Measurements from ENCODE around the gene CRTAP.
"Not testable (repeated sequence)": the region's sequence is repeated elsewhere in the genome, so short reads cannot be mapped to it uniquely, and the experiment has no call there.

The CRTAP gene

GRCh38 chr3:33144433-33144832 lies 30.6 kb downstream of the CRTAP start:
- DNase-seq: no peak

GRCh38 chr3:33145221-33145900 lies 31.5 kb downstream of the CRTAP start:
- no peak for DNase-seq

GRCh38 chr3:33145901-33146580 lies 32.2 kb downstream of the CRTAP start:
- no peak for DNase-seq

- DNase-seq: no peak
These were observed 33.1 kb downstream of the CRTAP start for GRCh38 chr3:33146791-33147445.

- no peak for DNase-seq
These were observed 35.5 kb downstream of the CRTAP start for GRCh38 chr3:33149342-33149741.

GRCh38 chr3:33152363-33153360 lies 38.8 kb downstream of the CRTAP start:
- no peak for DNase-seq

- DNase-seq: no peak
These were observed 40.0 kb downstream of the CRTAP start for GRCh38 chr3:33153782-33154181.

GRCh38 chr3:33155301-33155700 lies 41.5 kb downstream of the CRTAP start:
- DNase-seq: no peak

GRCh38 chr3:33159234-33159633 lies 45.4 kb downstream of the CRTAP start:
- DNase-seq: no peak

GRCh38 chr3:33159981-33160380 lies 46.2 kb downstream of the CRTAP start:
- no peak for DNase-seq

- DNase-seq: not testable (repeated sequence)
These were observed 48.8 kb downstream of the CRTAP start for GRCh38 chr3:33162621-33163020.

- DNase-seq: no peak
These were observed 51.6 kb downstream of the CRTAP start for GRCh38 chr3:33165372-33165771.

- DNase-seq: no peak
These were observed 52.3 kb downstream of the CRTAP start for GRCh38 chr3:33166095-33166494.

- no peak for DNase-seq
These were observed 53.5 kb downstream of the CRTAP start for GRCh38 chr3:33167284-33167683.

- DNase-seq: no peak
These were observed 54.0 kb downstream of the CRTAP start for GRCh38 chr3:33167716-33168336.

GRCh38 chr3:33170531-33170930 lies 56.7 kb downstream of the CRTAP start:
- no peak for DNase-seq

- DNase-seq: no peak
These were observed 57.8 kb downstream of the CRTAP start for GRCh38 chr3:33171580-33171979.

- DNase-seq: no peak
These were observed 59.3 kb downstream of the CRTAP start for GRCh38 chr3:33173103-33173502.

GRCh38 chr3:33173672-33174071 lies 59.9 kb downstream of the CRTAP start:
- DNase-seq: no peak

- DNase-seq: no peak
These were observed 60.3 kb downstream of the CRTAP start for GRCh38 chr3:33174095-33174494.

GRCh38 chr3:33174711-33175414 lies 61.0 kb downstream of the CRTAP start:
- DNase-seq: no peak

GRCh38 chr3:33179132-33179531 lies 65.3 kb downstream of the CRTAP start:
- DNase-seq: no peak

Measured in activated CD4-positive, CD25-positive, alpha-beta regulatory T cell treated with anti-CD3 and anti-CD28 coated beads, Interleukin-2, amount 50 U/mL, for 72 hours (primary cell).